ENCODE data around the gene RC3H2.

Gene RC3H2

DNA sequence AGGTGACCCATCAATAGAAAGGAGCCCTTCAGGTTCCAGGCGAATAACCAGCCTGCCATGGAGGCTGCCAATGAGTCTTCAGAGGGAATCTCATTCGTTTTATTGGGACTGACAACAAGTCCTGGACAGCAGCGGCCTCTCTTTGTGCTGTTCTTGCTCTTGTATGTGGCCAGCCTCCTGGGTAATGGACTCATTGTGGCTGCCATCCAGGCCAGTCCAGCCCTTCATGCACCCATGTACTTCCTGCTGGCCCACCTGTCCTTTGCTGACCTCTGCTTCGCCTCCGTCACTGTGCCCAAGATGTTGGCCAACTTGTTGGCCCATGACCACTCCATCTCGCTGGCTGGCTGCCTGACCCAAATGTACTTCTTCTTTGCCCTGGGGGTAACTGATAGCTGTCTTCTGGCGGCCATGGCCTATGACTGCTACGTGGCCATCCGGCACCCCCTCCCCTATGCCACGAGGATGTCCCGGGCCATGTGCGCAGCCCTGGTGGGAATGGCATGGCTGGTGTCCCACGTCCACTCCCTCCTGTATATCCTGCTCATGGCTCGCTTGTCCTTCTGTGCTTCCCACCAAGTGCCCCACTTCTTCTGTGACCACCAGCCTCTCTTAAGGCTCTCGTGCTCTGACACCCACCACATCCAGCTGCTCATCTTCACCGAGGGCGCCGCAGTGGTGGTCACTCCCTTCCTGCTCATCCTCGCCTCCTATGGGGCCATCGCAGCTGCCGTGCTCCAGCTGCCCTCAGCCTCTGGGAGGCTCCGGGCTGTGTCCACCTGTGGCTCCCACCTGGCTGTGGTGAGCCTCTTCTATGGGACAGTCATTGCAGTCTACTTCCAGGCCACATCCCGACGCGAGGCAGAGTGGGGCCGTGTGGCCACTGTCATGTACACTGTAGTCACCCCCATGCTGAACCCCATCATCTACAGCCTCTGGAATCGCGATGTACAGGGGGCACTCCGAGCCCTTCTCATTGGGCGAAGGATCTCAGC is 104.8 kb downstream of the RC3H2 start, which contains the start of gene OR1K1:
Gene OR1K1 (plus strand): TSS at position 58 of the 995 bp plus-strand sequence. CDS start 0 bp downstream, at position 58.
- no peak for TF ChIP-seq Cebpa-rat (IDR thresholded peaks at IDR 0.05)
- Histone ChIP-seq H3K4me3 (no peak within 1 kb of the TSS), H3K4me2 (no peak within 1 kb of the TSS), H3K27ac (no peak within 1 kb of the TSS), H3K36me3 (0 out of 22 replicates have a peak, but pooled peaks cover 0 to 4% (median 0%) of the 10 kb centered on the region in 11 experiments), H3K4me1 (peaks cover 0 to 9% (median 0%) of the 10 kb centered on the region in 10 experiments; a peak in 2 of 20 replicates), H4K20me1 (no peaks in the 10 kb centered on the region), H3K27me3 (no peaks in the 10 kb centered on the region), H3K9me3 (replicated peaks in 1 of 11) (0 out of 22 replicates have a peak, but pooled peaks cover 0 to under 1% (median 0%) of the 10 kb centered on the region in 11 experiments), H3K9ac (no peak within 1 kb of the TSS)

DNA sequence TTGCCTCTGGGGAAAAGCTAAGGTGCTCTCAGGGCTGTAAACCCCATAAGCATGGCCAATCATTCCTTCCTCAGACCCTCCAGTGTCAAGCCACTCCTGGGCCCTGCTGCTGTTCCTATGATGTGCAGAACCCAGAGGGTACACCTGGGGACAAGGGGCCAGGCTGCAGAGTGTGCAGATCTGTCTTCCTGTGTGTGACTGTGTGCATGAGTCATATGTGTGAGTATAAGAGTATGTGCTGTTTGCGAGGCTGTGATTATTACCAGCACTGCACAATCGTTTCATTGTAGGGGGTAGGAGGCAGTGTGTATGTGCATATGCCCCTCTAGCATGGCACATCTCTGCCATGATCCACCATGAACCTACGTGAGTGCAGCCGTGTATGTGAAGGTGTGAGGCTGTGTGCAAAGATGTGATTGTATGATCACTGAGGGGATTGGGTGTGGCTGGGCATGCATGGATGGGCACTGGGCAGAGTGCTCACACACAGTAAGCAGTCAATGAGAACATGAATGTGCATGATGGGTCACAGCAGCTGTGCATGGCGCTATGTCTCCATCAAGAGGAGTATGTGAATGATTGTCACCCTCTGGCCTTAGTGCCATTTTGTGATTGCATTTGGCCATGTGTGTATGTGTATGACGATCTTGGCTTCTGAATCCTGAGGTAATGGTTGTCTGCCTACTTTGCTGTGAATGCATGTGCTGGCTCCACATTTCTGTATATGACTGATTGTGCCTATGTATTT is 107.7 kb downstream of the RC3H2 start:
- TF ChIP-seq Cebpa-rat (IDR thresholded peaks at IDR 0.05) = no peak
- H3K27me3 ChIP-seq = no peaks in the 10 kb centered on the region

More for the DNA sequence above, 107.7 kb downstream of the RC3H2 start:
- no peak overlapping the region for H3K27ac ChIP-seq
- H3K9ac ChIP-seq = no peak overlapping the region
- H3K4me1 ChIP-seq = peaks cover 0 to 9% (median 0%) of the 10 kb centered on the region in 10 experiments; a peak in 2 of 20 replicates
- H3K4me3 ChIP-seq = no peak overlapping the region
- no peak overlapping the region for H3K4me2 ChIP-seq
- H3K9me3 ChIP-seq (replicated peaks in 1 of 11) = no peaks in the 10 kb centered on the region; a peak in 2 of 22 replicates
- 0 out of 22 replicates have a peak, but pooled peaks cover 0 to 4% (median 0%) of the 10 kb centered on the region in 11 experiments for H3K36me3 ChIP-seq
- H4K20me1 ChIP-seq = no peaks in the 10 kb centered on the region

All from BLaER1 treated with 17β-estradiol and CSF1 and Interleukin-3, amounts not matched to agents 10 nM and 100 nM (cell line).